ENCODE results near the gene KLHDC8A. TPM values are rescaled to one million over a fixed set of nuclear protein-coding genes. Genes with fewer than 3 reads are reported as not detected.

KLHDC8A gene
- total and polyA plus RNA-seq, 4 donors = 0.17 to 1.4 (median 0.41) TPM

DNA sequence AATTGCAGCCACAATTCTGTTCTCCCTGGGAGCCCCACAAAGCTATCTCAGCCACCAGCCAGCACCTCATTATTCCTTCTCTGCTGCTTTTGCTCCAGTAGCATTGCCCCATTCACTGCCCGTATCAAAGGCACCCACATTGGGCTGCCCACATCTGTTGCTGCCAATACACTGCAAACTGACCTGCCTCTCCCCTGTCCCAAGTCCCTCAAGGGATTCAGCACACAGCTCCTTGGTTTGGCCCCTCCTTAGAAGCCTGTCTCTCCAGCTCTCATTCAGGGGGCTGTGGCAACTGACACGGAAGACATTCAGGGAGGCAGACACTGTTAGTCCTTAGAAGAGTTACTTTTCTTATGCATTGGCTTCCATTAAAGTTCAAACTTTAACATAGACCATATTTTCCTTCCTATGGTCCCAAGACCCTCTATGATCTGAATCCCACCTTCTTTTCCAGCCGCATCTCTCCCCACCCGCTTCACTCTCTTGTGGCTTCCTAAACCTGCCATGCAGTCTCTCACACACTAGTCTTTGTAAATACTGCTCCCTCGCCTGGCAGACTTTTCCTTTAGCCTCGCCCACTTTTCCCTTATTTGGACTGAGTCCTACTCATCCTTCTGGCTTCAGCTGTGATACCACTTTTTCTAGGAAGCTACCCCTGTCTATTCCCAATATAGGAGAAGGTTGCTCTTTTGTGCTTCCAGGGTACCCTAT lies 19.3 kb upstream of the KLHDC8A start:
- peaks cover 0 to 41% (median 18%) of the 10 kb centered on the region in 5 donors for H3K4me1 ChIP-seq (ENCODE audit: control insufficient read depth in 5 of 5, insufficient read depth in 5 of 5, low read length in 5 of 5)
- ATAC-seq (ENCODE audit: insufficient read depth, low FRiP score) (no peak), DNase-seq (peak; percentile 58 to 84 (median 66))
- 30 to 31% methylated on average over 6 of the region's 6 CpGs for WGBS, 2 donors
- H3K27ac ChIP-seq (ENCODE audit: low read depth in 1 of 2, low read length in 1 of 2) = no peak overlapping the region
- H3K27me3 ChIP-seq (ENCODE audit: control insufficient read depth in 3 of 3, insufficient read depth in 3 of 3, low read length in 2 of 3) = no peaks in the 10 kb centered on the region
- H3K9me3 ChIP-seq (ENCODE audit: control insufficient read depth in 4 of 4, insufficient read depth in 3 of 4, low read length in 3 of 4) = no peaks in the 10 kb centered on the region
- H3K4me3 ChIP-seq = no peak overlapping the region
- TF ChIP-seq, protein P1, sequence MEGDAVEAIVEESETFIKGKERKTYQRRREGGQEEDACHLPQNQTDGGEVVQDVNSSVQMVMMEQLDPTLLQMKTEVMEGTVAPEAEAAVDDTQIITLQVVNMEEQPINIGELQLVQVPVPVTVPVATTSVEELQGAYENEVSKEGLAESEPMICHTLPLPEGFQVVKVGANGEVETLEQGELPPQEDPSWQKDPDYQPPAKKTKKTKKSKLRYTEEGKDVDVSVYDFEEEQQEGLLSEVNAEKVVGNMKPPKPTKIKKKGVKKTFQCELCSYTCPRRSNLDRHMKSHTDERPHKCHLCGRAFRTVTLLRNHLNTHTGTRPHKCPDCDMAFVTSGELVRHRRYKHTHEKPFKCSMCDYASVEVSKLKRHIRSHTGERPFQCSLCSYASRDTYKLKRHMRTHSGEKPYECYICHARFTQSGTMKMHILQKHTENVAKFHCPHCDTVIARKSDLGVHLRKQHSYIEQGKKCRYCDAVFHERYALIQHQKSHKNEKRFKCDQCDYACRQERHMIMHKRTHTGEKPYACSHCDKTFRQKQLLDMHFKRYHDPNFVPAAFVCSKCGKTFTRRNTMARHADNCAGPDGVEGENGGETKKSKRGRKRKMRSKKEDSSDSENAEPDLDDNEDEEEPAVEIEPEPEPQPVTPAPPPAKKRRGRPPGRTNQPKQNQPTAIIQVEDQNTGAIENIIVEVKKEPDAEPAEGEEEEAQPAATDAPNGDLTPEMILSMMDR (IDR thresholded peaks at IDR 0.05; ENCODE audit: control extremely low read depth, extremely low read depth) = no peak
- H3K36me3 ChIP-seq (ENCODE audit: control insufficient read depth in 4 of 4, insufficient read depth in 4 of 4, low read length in 4 of 4) = no peaks in the 10 kb centered on the region
- no peak overlapping the region for H3K9ac ChIP-seq (ENCODE audit: insufficient read depth in 1 of 2, low read length in 2 of 2)

DNA sequence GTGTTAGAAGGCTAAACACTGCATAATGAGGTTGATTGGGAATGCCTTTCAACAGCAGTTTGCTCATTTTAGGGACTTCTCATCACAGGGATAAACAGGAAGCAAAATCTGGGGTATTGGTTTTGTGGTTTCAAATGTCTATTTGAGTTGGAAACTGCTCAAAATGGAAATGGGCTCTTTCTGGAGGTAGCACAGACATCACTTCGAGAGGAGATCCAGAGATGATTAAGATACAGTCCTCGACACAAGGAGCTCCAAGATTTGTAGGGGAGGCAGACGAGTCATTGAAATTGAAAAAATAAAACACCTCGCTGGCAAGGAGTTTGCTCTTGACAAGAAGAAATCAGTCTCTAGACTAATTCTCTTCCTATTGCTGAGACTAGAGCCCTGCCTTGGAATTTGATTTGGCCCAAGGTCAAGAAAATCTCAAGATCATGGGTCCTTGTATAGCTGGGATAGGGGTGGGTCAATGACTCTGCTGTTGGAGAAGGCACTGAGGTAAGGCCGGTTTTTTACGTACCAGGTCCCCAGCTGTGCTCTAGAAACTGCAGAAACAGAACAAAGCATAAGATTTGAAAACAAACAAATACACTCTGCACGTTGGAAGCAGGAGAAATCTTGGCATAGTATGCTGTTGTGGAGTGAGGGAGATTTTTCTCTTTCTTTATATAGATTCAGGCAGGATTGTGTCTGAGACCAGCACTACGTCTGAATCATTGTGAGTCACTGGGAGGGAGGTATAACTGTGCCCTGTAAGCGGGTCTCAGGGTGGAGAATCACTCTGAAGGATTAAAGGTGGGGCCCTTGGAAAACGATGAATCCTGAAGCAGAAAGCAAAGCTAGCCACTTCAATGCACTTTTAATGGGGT lies 17.7 kb upstream of the KLHDC8A start:
- TF ChIP-seq, protein P1 (IDR thresholded peaks at IDR 0.05; ENCODE audit: control extremely low read depth, extremely low read depth) = no peak
- Histone ChIP-seq H3K36me3 (ENCODE audit: control insufficient read depth in 4 of 4, insufficient read depth in 4 of 4, low read length in 4 of 4) (no peaks in the 10 kb centered on the region), H3K27me3 (ENCODE audit: control insufficient read depth in 3 of 3, insufficient read depth in 3 of 3, low read length in 2 of 3) (no peaks in the 10 kb centered on the region), H3K9ac (ENCODE audit: insufficient read depth in 1 of 2, low read length in 2 of 2) (no peak overlapping the region), H3K4me3 (no peak overlapping the region), H3K4me1 (ENCODE audit: control insufficient read depth in 5 of 5, insufficient read depth in 5 of 5, low read length in 5 of 5) (peaks cover 0 to 48% (median 24%) of the 10 kb centered on the region in 5 donors), H3K27ac (ENCODE audit: low read depth in 1 of 2, low read length in 1 of 2) (peak overlapping the region in 1 of 2 donors; percentile 45), H3K9me3 (ENCODE audit: control insufficient read depth in 4 of 4, insufficient read depth in 3 of 4, low read length in 3 of 4) (no peaks in the 10 kb centered on the region)
- DNase-seq (peak in 2 of 3 donors; percentile 47 to 66), ATAC-seq (ENCODE audit: insufficient read depth, low FRiP score) (peak; percentile 54)
- WGBS, 2 donors = 44 to 63% methylated on average over 10 of the region's 10 CpGs

GRCh38 chr1:205373798-205374175 lies 17.1 kb upstream of the KLHDC8A start:
- Histone ChIP-seq H3K4me1 (ENCODE audit: control insufficient read depth in 5 of 5, insufficient read depth in 5 of 5, low read length in 5 of 5) (peaks cover 0 to 51% (median 24%) of the 10 kb centered on the region in 5 donors), H3K27ac (ENCODE audit: low read depth in 1 of 2, low read length in 1 of 2) (peak overlapping the region in 1 of 2 donors; percentile 45), H3K9me3 (ENCODE audit: control insufficient read depth in 4 of 4, insufficient read depth in 3 of 4, low read length in 3 of 4) (no peaks in the 10 kb centered on the region), H3K27me3 (ENCODE audit: control insufficient read depth in 3 of 3, insufficient read depth in 3 of 3, low read length in 2 of 3) (no peaks in the 10 kb centered on the region), H3K36me3 (ENCODE audit: control insufficient read depth in 4 of 4, insufficient read depth in 4 of 4, low read length in 4 of 4) (no peaks in the 10 kb centered on the region), H3K9ac (ENCODE audit: insufficient read depth in 1 of 2, low read length in 2 of 2) (no peak overlapping the region), H3K4me3 (no peak overlapping the region)
- WGBS, 2 donors = 80 to 88% methylated on average over 2 of the region's 2 CpGs
- TF ChIP-seq, protein P1 (IDR thresholded peaks at IDR 0.05; ENCODE audit: control extremely low read depth, extremely low read depth) = no peak
- ATAC-seq (ENCODE audit: insufficient read depth, low FRiP score) (no peak), DNase-seq (no peak)

All from lung (tissue), 12 donors.